GM18870 (cell line): ENCODE measurements around the gene GPNMB.
"Not testable (repeated sequence)": the region's sequence is repeated elsewhere in the genome, so short reads cannot be mapped to it uniquely, and the experiment has no call there.

Source experiments
- ATAC-seq: cut with Tn5 transposase; IDR thresholded peaks from one replicate; pipeline ENCODE4 v1.9.1; 2021; ENCODE audit warnings: moderate library complexity; ENCODE audit not compliant: unreplicated experiment

The GPNMB gene

GRCh38 chr7:23298141-23298881 is 51.7 kb downstream of the GPNMB start:
- ATAC-seq = no peak

GRCh38 chr7:23298885-23299769 is 52.6 kb downstream of the GPNMB start, which contains the start of gene MALSU1:
Gene MALSU1 (plus strand): TSS chr7:23299339. CDS start chr7:23299353, 14 bp downstream.
- peak; percentile 94 for ATAC-seq

- no peak for ATAC-seq
These were observed 53.3 kb downstream of the GPNMB start for GRCh38 chr7:23299770-23300300.

- ATAC-seq = no peak
These were observed 60.5 kb downstream of the GPNMB start for GRCh38 chr7:23306936-23307521.

- ATAC-seq = no peak
These were observed 62.2 kb downstream of the GPNMB start for GRCh38 chr7:23308754-23309153.

GRCh38 chr7:23312141-23312540 is 65.6 kb downstream of the GPNMB start:
- ATAC-seq = not testable (repeated sequence)

GRCh38 chr7:23315366-23315765 is 68.8 kb downstream of the GPNMB start:
- no peak for ATAC-seq
